ENCODE data around the gene MRPL30. TPM values are rescaled to one million over a fixed set of nuclear protein-coding genes. Genes with fewer than 3 reads are reported as not detected.

Gene MRPL30
- polyA plus RNA-seq, 1 of the 3 experiments (the other 2 are of a cell fraction) = 14.9 TPM

- no peaks in the 10 kb centered on the region for H3K79me2 ChIP-seq (ENCODE audit: insufficient read depth)
- no peaks in the 10 kb centered on the region for H3K27me3 ChIP-seq (ENCODE audit: insufficient read depth)
- H3K9me3 ChIP-seq = no peaks in the 10 kb centered on the region
- CTCF ChIA-PET = no interaction called here
- POLR2A ChIA-PET = no interaction called here
- no peaks in the 10 kb centered on the region for H3K9me2 ChIP-seq
- no peak overlapping the region for H3K4me3 ChIP-seq (ENCODE audit: low read depth in 2 of 2, low read length in 1 of 2)
- 83% methylated on average over 4 of the region's 4 CpGs for WGBS (ENCODE audit: low lambda C conversion rate)
- no peak overlapping the region for H2AFZ ChIP-seq (ENCODE audit: low read depth)
- TF ChIP-seq SMC3 (IDR thresholded peaks at IDR 0.05; ENCODE audit: low read depth, low read length) (no peak), MXI1 (IDR thresholded peaks at IDR 0.05; ENCODE audit: low read depth, low read length) (no peak), NRF1 (IDR thresholded peaks at IDR 0.05; ENCODE audit: low read depth, low read length) (no peak), EZH2phosphoT487 (IDR thresholded peaks at IDR 0.05; ENCODE audit: borderline replicate concordance, low read depth) (no peak), JUND (IDR thresholded peaks at IDR 0.05) (no peak), CTCF (IDR thresholded peaks at IDR 0.05) (0 out of 2 replicates have a peak, but pooled peaks have one; percentile 16), USF1 (IDR thresholded peaks at IDR 0.05; ENCODE audit: borderline replicate concordance, low read depth) (no peak)
- no peak for DNase-seq
- no peaks in the 10 kb centered on the region for H4K20me1 ChIP-seq (ENCODE audit: insufficient read depth)
- no peak overlapping the region for H3K9ac ChIP-seq
- peaks cover 11 to 12% of the 10 kb centered on the region in 2 experiments for H3K36me3 ChIP-seq (replicated peaks in 1 of 2; ENCODE audit: control insufficient read depth in 1 of 2, insufficient read depth in 2 of 2, low read length in 1 of 2)
- H3K4me2 ChIP-seq = no peak overlapping the region
- no peaks in the 10 kb centered on the region for H3K4me1 ChIP-seq (ENCODE audit: control insufficient read depth in 1 of 2, insufficient read depth in 2 of 2, low read depth in 1 of 2, low read length in 1 of 2)
- H3K27ac ChIP-seq (ENCODE audit: low read depth in 2 of 2, low read length in 1 of 2) = no peak overlapping the region
- H3F3A ChIP-seq (replicated peaks; ENCODE audit: insufficient read depth) = no peaks in the 10 kb centered on the region
These were observed 21.1 kb downstream of the MRPL30 start for GRCh38 chr2:99201959-99202678.

GRCh38 chr2:99205491-99205890 lies 24.5 kb downstream of the MRPL30 start:
- ChIA-PET POLR2A (no interaction called here), CTCF (no interaction called here)
- H3K4me3 ChIP-seq (ENCODE audit: low read depth in 2 of 2, low read length in 1 of 2) = no peak overlapping the region

More at GRCh38 chr2:99205491-99205890, 24.5 kb downstream of the MRPL30 start:
- H3K9me2 ChIP-seq = no peaks in the 10 kb centered on the region
- H3K9me3 ChIP-seq = no peaks in the 10 kb centered on the region
- H4K20me1 ChIP-seq (ENCODE audit: insufficient read depth) = no peaks in the 10 kb centered on the region
- H3F3A ChIP-seq (replicated peaks; ENCODE audit: insufficient read depth) = no peaks in the 10 kb centered on the region
- H3K27me3 ChIP-seq (ENCODE audit: insufficient read depth) = no peaks in the 10 kb centered on the region
- H3K4me1 ChIP-seq (ENCODE audit: control insufficient read depth in 1 of 2, insufficient read depth in 2 of 2, low read depth in 1 of 2, low read length in 1 of 2) = no peaks in the 10 kb centered on the region
- H3K27ac ChIP-seq (ENCODE audit: low read depth in 2 of 2, low read length in 1 of 2) = no peak overlapping the region
- no peak for DNase-seq
- H3K36me3 ChIP-seq (replicated peaks in 1 of 2; ENCODE audit: control insufficient read depth in 1 of 2, insufficient read depth in 2 of 2, low read length in 1 of 2) = no peaks in the 10 kb centered on the region
- 77% methylated on average over 5 of the region's 5 CpGs for WGBS (ENCODE audit: low lambda C conversion rate)
- H3K4me2 ChIP-seq = no peak overlapping the region
- no peak overlapping the region for H3K9ac ChIP-seq
- no peaks in the 10 kb centered on the region for H3K79me2 ChIP-seq (ENCODE audit: insufficient read depth)
- H2AFZ ChIP-seq (ENCODE audit: low read depth) = no peak overlapping the region
- TF ChIP-seq MAX (IDR thresholded peaks at IDR 0.05; ENCODE audit: low read depth) = no peak
- TF ChIP-seq FOXJ3 (CRISPR knock-in tag; IDR thresholded peaks at IDR 0.05) = no peak
- TF ChIP-seq GATA2 (CRISPR knock-in tag; IDR thresholded peaks at IDR 0.05) = no peak
- no peak for TF ChIP-seq NRF1 (IDR thresholded peaks at IDR 0.05; ENCODE audit: low read depth, low read length)
- no peak for TF ChIP-seq MXI1 (IDR thresholded peaks at IDR 0.05; ENCODE audit: low read depth, low read length)
- TF ChIP-seq TAF1 (IDR thresholded peaks at IDR 0.05; ENCODE audit: borderline replicate concordance, low read depth, low read length) = no peak
- TF ChIP-seq RXRA (IDR thresholded peaks at IDR 0.05; ENCODE audit: borderline replicate concordance, low read depth) = no peak
- no peak for TF ChIP-seq ELF1 (IDR thresholded peaks at IDR 0.05)
- no peak for TF ChIP-seq YY1 (IDR thresholded peaks at IDR 0.05; ENCODE audit: low read depth)
- TF ChIP-seq CTCF (IDR thresholded peaks at IDR 0.05) = no peak
- TF ChIP-seq TCF12 (IDR thresholded peaks at IDR 0.05) = no peak
- no peak for TF ChIP-seq USF1 (IDR thresholded peaks at IDR 0.05; ENCODE audit: borderline replicate concordance, low read depth)
- no peak for TF ChIP-seq SMC3 (IDR thresholded peaks at IDR 0.05; ENCODE audit: low read depth, low read length)
- TF ChIP-seq TEAD4 (IDR thresholded peaks at IDR 0.05; ENCODE audit: borderline replicate concordance, insufficient read depth) = no peak

All from SK-N-SH (cell line).